Glomerular endothelial cell (primary cell): ENCODE measurements around the gene HERC5. TPM values are rescaled to one million over a fixed set of nuclear protein-coding genes. Genes with fewer than 3 reads are reported as not detected.
"Not testable (repeated sequence)": the region's sequence is repeated elsewhere in the genome, so short reads cannot be mapped to it uniquely, and the experiment has no call there.

ENCODE experiments used
- DNase-seq: peaks from one replicate; pipeline ENCODE4 v3.0.0-alpha.2; 2011; ENCODE audit warnings: low read depth, low spot score; ENCODE audit errors: extremely low read depth
- total RNA-seq: library from RNA; depleted of rRNA; stranded (reverse); fragments of >200 nt; gene quantifications from 2 replicates; pipeline ENCODE4 v1.2.3, GENCODE V29; 2015

Gene HERC5
- total RNA-seq, 1 donor from 2014 or later, result 5.0 TPM

- DNase-seq, result no peak
These were observed 60.9 kb downstream of the HERC5 start for GRCh38 chr4:88517825-88518224.

DNA sequence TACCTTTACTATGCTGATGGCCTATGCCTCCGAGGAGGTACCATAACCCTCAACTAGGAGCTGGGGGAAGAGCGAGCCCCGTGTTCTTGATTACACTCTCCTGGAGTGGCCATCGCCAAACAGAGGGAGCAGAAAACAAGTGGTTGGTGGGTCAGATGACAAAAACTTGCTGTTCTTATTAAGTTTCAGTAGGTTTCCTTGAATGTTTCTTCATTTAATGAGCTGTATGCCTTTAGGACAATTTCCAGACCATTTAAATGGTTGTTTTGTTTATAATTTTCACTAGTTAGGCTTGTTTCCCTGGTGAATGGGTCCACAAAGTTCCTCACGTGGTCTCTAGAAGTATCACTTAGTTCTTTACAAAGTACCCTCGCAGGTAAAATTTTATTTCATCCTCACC, 62.0 kb downstream of the HERC5 start:
- no peak for DNase-seq

GRCh38 chr4:88522702-88523324, 65.9 kb downstream of the HERC5 start:
- DNase-seq, result no peak

DNA sequence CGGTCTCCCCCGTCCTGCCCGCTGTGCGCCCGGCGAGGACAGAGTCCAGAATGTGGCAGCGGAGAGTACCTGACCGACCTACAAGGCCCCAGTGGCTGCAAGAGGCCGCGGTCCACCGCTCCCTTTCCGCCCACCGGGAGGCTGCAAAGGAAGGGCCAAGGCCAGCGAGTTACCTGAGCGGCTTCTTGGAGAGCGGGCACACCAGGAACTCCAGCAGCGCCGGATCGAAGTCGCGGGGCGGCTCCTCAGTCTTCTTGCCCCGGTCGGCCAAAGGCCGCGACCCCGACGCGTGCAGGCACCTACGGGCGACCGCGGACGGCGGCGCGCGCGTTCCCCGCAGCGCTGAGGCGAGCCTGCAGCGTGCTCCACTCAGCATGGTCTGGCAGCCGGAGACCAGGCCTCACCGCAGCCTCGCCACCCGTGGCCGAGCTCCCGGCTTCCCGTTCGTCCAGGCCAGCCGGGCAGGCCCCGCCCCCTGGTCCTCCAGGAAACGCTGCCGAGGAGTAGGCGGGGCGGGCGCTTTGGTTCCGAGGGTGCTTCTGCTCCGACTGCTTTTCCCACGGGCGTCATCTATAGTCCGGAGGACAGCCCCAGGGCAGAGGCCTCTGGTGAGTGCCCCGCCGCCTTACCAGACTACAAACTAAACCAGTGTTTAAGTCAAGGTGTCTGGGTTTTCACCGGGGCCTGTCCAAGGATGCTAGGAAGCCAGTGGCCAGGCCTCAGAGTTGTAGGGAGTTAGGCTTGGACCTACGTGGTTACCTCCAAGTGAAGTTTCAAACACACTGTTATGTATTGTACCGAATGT, 66.6 kb downstream of the HERC5 start, which contains the start of gene PYURF:
PYURF (minus strand) TSS at position 452 of the 805 bp plus-strand sequence; CDS start at position 376, 76 bp downstream.
- DNase-seq, result no peak

DNA sequence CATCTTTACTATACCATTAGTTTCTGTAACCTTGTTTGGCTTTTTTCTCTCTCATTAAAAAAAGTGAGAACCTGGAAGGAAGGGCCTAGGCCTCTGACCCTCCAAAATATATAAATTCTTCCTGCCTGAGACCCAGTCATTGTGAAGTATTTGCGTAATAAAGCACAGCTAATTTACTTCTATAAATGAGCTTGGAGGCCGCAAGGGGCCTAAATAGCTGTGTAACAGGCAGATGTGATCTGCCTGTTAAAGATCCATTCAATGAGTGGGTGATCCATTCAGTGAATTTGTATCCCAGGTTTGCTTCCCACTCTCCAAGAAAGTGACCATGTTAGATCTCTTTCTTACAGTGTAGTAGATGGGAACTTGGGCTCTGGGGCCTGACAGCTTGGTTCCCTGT, 67.3 kb downstream of the HERC5 start:
- no peak for DNase-seq

- DNase-seq, result no peak
These were observed 69.4 kb downstream of the HERC5 start for GRCh38 chr4:88526221-88526815.

- no peak for DNase-seq
These were observed 70.9 kb downstream of the HERC5 start for GRCh38 chr4:88527787-88528186.

GRCh38 chr4:88528861-88529260, 71.9 kb downstream of the HERC5 start:
- no peak for DNase-seq

DNA sequence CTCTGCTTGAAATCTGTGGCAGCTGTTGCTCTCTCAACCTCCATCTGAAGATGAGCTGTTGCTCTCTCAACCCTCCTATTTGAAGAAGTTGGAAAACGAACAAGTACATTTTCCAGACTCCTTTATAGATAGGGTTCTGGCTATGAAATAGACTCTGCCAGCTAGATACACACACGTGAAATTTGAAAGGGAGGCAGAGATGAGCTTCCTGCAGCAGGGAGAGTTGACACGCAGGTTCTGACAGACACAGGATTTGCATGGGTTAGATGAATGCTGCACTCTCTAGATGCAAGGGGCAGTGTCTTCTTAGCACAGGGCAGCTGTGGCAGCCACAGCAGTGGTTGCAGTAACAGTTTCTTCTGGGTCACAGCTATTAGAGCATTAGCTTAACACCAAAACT, 74.6 kb downstream of the HERC5 start:
- no peak for DNase-seq

DNA sequence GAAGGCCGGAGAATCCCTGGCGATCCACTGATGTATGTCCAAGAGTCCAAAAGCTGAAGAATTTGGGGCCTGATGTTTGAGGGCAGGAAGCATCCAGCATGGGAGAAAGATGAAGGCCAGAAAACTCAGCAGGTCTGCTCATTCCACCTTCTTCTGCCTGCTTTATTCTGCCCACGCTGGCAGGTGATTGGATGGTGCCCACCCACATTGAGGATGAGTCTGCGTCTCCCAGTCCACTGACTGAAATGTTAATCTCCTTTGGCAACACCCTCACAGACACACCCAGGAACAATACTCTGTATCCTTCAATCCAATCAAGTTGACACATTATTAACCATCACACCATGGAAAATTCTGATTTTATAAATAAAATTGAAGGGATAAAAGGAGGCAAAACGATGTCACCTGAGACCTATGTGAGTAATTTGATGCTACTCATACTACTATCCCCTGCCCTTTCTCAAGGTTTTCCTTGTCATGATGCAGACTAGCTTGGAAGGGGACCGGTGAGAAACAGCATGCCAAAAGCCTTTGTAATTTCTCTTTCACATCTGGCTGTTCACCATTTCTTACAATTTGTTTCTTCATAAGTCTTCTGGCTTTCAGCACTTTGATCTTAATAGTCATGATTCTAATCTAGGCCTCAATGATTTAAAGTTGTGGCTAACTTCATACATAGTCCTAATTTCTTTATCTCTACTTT, 76.3 kb downstream of the HERC5 start:
- no peak for DNase-seq

DNA sequence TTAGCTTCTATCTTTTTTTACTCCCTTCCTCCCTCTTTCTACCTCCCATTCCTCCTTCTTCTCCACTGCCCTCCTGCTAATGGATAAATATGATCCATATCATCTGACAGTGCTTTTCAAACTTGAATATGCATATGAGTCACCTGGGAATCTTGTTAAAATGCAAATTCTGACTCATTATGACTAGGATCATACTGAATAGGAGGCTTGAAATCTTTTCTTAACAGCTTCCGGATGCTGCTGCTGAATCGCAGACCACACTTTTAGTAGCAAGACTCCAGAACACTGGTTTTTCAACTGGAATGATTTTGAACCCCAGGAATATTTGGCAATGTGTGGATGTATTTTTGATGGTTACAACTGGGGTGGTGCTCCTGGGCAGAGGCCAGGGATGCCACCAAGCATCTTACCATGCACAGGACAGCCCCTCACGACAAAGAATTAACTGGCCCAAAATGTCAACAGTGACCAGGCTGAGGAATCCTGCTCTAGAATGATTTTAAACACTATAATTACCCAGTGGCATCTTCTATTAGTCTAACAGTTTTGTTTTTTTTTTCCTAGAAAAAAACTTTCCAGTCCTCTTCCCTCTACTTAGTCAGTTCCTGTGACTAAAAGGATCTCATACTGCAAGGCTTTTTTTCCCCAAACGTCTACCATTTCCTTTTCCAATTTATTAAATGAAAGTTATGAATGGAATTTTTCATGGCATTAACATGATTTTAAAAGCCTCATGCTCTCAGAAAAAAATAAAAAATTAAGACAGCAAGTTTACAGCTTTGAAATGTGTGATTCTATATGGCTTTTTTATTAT, 77.2 kb downstream of the HERC5 start:
- DNase-seq, result no peak

DNA sequence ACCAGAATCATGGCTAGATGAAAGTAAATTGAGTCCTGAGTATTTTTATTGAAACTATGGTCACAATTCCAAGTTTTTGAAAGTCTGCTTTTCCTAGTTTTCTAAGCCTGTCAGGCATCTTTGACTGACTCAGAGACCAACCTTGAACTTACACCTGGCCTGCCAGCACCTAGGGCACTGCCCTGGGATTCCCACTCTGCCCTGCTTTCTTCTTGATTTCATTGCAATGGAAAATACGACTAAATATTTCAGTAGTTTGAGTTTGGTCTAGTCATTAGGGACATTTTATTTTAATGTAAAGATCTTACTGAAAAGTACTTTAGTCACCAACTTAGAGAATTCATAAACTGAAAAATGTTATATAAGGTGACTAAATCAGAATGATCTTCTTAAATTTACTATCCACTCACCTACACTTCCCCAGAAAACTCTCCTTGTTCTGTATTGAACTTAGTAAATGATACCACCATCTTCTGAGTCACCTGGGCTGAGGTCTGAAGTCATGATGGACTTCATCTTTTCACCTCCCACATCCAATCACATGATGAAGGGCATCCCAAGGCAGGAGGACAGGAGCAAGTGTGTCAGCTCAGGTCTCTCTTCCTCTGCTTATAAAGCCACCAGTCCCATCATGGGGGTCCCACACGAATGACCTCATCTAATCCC, 78.3 kb downstream of the HERC5 start:
- DNase-seq, result no peak

GRCh38 chr4:88537709-88538108, 80.8 kb downstream of the HERC5 start:
- no peak for DNase-seq

DNA sequence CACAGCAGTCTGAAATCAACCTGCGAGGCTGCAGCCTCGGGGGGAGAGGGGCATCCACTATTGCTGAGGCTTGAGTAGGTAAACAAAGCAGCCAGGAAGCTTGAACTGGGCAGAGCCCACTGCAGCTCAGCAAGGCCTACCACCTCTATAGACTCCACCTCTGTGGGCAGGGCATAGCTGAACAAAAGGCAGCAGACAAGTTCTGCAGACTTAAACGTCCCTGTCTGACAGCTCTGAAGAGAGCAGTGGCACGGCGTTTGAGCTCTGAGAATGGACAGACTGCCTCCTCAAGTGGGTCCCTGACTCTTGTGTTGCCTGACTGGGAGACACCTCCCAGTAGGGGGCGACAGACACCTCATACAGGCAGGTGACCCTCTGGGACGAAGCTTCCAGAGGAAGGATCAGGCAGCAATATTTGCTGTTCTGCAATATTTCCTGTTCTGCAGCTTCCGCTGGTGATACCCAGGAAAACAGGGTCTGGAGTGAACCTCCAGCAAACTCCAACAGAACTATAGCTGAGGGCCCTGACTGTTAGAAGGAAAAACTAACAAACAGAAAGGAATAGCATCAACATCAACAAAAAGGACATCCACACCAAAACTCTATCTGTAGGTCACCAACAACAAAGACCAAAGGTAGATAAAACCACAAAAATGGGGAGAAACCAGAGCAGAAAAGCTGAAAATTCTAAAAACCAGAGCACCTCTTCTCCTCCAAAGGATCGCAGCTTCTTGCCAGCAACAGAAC, 82.6 kb downstream of the HERC5 start:
- DNase-seq, result not testable (repeated sequence)

DNA sequence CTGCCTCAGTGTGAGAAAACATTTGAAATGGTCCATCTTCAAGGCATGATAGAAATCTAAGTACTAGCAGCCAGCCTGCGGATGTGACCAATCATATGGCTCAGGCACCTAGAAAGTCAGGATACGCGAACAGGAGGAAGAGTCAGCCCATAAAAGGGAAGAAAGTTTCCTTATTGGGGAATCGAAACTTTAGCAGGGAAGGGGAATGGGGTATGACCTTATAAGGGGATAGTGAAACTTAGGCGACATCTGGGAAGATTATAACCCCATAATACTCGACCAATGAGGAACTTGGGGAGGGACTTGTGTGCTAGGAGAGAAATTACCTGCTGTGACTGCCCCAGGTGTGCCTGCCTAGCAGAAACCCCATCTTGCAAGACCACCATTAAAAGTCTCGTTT, 92.9 kb downstream of the HERC5 start:
- DNase-seq, result no peak
